Stimulated activated CD8-positive, alpha-beta memory T cell treated with anti-CD3 and anti-CD28 coated beads, Interleukin-4, amount 100 ng/mL, for 24 hours (primary cell): ENCODE results near the gene DHRS1.
A peak's percentile ranks its signal among the peaks of the same experiment; 100 is the strongest.
"Not testable (repeated sequence)": the region's sequence is repeated elsewhere in the genome, so short reads cannot be mapped to it uniquely, and the experiment has no call there.

Experiments used
- DNase-seq: peaks from one replicate; pipeline ENCODE4 v3.0.0-alpha.2; 2020; ENCODE audit warnings: low read depth

DHRS1 gene

DNA sequence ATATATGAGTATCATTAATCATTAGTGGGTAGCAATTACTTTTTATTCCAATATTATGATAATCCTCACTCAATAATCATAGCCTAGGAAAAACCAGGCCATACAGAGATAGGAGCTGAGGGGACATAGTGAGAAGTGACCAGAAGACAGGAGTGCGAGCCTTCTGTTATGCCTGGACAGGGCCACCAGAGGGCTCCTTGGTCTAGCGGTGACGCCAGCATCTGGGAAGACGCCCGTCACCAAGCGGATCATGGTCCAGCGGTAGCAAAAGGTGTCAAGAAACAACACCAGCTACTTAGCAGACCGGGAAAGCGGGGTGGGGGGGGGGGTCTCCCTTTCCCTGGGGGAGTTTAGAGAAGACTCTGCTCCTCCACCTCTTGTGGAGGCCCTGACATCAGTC, 28.3 kb upstream of the DHRS1 start:
- DNase-seq, result not testable (repeated sequence)

DNA sequence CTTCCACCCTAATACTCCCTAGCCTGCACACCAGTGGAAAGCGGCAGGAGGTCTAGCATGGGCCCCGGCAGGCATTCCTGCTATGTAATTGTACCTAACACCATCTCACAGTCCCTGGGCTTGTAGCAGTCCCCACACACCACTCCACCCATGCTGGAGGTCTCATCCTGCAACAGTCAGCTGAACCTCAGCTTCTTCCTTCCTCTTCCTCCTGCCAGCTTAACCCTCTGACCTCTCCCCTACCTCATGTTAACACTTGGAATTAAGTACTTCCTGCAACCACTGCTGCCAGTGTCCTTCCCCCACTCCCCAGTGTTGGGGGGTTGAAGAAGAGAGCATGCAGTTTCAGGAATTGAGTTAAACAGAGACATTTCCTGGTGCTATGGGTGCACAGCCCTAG, 27.7 kb upstream of the DHRS1 start:
- DNase-seq, result no peak

DNA sequence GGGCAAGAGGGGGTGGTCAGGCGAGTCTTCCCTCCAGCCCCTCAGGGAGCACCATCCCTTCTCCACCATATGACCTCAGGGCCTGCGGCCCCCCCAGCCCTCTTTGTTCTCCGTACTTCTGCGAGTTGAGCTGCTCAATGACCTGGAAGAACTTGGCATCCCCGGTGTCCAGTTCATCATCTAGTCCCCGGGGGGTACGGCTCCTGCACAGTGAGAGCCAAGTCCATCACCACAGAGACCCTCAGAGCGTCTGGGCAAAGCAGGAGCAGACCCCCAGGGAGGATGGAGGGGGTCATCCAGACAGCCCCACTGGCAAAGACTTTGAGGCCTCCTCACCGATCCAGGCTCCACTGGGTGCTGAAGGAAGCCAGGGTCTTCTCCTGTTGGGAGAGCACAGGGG, 26.4 kb upstream of the DHRS1 start:
- DNase-seq, result no peak

DNA sequence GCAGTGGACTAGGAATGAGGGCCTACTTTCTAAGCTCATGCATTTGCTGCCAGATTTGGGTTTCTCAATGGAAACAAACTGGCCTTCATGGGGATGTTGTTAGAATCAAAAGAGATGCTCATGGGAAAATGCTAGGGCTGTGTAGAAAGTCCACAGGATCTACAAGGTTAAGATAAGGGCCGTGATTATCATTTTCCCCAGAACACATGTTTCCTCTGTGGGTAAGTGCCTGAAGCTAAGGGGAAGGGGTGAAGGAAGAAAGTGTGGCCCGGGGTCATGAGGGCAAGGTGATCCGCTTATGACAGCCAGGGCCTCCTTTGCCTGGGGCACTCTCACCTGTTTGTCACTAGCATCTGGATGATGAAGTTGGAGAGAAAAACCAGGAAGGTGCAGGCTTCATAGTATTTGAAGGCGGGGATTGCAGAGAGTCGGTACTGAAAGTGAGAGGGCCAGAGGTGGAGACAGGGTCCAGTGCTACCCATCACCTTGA, 25.5 kb upstream of the DHRS1 start:
- no peak for DNase-seq

DNA sequence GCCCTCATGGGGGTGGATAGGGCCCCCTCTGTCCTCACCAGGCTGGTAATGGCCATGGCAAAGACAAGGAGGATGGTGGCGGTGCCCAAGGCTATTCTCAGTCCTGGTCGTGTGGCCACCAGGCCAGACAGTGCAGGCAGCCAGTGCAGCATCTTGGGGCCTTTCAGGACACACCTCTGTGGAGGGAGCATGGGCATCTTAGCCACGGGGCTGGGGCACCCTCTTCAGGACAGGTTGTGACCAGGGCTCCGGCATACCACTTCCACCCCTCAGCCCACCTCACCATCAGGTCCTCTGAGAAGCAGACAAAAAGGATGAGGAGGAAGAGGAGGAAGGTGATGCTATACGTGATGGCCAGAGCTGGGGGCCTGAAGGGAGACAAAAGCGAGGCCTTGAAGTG, 24.4 kb upstream of the DHRS1 start:
- no peak for DNase-seq

DNA sequence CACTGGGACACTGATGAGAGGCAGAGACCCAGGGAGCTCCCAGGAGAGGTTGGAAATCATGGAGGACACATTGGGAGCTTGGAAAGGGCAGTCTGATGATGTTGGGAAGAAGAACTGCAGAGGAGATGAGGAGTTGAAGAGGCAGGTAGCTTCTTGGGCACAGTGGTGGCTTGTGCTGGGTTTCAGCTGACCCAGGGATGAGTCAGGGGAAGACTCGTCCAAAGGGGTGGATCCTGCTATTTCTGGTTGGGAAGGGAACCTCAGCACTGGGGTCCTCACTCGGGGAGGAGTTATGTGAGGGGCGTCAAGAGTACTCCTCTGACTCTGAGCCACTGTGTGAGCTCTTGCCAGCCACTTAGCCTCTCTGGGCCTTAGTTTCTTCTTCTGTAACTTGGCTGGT, 23.8 kb upstream of the DHRS1 start:
- no peak for DNase-seq

DNA sequence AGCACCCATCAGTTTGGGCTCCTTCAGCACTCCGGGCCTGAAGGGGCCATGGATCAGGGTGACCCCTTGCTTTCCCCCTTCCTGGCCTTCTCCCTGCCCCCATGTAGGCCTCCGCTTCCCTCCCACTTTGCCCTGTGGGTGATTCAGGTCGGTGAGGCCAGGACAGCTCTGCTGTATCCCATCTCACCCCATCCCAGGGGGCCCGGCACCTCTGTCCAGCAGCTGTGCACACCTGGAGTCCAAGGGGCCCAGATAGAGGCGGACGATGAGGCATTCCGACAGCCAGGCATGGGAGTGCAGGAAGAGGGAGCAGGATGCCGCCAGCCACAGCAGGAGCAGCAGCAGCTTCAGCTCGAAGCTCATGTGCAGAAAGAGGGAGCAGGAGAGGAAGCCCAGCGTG, 23.1 kb upstream of the DHRS1 start:
- no peak for DNase-seq

DNA sequence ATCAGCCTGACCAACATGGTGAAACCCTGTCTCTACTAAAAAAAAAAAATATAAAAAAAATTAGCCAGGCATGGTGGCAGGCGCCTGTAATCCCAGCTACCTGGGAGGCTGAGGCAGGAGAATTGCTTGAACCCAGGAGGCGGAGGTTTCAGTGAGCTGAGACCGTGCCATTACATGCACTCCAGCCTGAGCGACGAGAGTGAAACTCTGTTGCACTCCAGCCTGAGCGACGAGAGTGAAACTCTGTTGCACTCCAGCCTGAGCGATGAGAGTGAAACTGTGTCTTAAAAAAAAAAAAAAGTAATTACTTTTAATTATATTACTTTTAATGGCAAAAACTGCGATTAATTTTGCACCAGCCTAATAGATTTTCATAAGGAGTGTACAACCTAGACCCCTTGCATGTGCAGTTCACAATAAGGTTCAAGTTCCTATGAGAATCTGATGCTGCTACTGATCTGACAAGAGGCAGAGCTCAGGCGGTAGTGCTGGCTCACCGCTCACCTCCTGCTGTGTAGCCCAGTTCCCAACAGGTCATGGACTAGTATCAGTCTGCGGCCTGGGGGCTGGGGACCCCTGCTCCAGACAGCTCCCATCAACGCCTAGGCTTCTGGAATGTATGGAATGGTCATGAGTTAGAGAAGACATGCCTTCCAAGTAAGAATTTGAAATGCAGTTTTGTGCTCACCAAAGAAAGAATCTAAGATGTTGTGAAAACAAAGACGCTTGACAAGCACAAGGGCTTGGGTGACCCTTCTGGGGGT, 21.8 kb upstream of the DHRS1 start:
- no peak for DNase-seq

DNA sequence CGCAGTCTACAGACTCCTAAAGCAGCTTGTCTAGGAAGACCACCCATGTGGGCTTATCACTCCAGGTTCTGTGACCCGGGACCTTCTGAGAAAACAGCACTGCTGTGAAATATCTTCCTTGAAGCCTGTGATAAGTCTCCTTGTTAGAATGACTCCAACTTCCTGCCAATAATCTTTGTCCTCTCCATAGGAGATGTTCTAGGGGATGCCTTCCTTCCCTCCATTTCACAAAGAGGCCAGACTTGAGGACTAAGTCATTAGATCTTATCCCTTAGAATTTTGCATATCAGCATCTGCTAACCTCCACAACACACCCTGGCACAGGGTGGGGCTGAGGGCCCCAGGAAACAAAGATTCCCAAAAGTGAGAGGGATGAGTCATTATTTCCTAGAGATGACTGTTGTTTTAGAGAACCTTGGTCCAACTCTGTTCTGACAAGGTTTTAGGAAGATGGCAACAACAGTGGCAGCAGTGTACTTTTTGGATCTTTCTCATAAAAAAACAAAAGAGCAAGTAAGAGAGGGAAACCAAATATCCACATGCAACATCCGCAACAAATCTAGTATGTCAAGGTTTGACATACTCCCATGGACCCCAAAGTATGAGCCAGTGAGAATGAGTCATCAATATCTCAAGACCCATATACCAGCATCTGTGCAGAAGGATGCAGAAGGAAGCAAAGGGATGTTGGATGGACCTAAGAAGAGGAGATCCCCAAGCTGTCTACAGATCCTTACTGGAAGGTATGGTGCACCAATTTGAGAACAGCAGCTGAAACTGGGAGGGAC, 17.8 kb upstream of the DHRS1 start:
- no peak for DNase-seq

DNA sequence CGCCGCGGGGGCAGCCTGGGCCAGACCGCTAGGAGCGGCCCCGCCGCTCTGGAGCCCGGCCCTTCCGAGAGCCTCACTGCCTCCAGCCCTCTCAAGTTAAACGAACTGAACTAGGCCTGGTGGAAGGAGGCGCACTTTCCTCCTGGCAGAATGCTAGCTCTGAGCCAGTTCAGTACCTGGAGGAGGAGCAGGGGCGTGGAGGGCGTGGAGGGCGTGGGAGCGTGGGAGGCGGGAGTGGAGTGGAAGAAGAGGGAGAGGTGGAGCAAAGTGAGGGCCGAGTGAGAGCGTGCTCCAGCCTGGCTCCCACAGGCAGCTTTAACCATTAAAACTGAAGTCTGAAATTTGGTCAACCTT, 17.0 kb upstream of the DHRS1 start:
- no peak for DNase-seq

DNA sequence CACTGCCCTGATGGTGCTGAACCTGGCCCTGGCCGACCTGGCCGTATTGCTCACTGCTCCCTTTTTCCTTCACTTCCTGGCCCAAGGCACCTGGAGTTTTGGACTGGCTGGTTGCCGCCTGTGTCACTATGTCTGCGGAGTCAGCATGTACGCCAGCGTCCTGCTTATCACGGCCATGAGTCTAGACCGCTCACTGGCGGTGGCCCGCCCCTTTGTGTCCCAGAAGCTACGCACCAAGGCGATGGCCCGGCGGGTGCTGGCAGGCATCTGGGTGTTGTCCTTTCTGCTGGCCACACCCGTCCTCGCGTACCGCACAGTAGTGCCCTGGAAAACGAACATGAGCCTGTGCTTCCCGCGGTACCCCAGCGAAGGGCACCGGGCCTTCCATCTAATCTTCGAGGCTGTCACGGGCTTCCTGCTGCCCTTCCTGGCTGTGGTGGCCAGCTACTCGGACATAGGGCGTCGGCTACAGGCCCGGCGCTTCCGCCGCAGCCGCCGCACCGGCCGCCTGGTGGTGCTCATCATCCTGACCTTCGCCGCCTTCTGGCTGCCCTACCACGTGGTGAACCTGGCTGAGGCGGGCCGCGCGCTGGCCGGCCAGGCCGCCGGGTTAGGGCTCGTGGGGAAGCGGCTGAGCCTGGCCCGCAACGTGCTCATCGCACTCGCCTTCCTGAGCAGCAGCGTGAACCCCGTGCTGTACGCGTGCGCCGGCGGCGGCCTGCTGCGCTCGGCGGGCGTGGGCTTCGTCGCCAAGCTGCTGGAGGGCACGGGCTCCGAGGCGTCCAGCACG, 16.4 kb upstream of the DHRS1 start:
- DNase-seq, result no peak

DNA sequence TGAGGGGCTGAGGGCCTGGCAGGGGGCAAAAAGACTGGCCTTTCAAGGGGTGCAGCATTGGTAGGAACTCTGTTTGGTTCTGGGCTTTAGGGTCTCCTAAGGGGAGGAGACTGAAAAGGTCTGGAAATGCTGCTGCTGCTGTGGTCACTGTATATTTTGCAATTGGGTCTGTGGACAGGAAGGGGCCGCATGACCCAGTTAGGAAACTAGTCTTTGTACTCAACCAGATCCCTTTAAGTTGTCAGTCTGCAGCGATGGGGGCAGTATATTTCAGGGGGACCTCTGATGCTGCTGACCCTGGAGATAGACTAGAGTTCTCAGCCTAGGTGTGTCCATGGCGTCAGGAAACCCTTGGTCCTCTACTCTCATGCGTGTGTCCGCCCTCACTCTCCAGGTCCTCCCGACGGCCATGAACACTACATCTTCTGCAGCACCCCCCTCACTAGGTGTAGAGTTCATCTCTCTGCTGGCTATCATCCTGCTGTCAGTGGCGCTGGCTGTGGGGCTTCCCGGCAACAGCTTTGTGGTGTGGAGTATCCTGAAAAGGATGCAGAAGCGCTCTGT, 15.7 kb upstream of the DHRS1 start:
- DNase-seq, result no peak

DNA sequence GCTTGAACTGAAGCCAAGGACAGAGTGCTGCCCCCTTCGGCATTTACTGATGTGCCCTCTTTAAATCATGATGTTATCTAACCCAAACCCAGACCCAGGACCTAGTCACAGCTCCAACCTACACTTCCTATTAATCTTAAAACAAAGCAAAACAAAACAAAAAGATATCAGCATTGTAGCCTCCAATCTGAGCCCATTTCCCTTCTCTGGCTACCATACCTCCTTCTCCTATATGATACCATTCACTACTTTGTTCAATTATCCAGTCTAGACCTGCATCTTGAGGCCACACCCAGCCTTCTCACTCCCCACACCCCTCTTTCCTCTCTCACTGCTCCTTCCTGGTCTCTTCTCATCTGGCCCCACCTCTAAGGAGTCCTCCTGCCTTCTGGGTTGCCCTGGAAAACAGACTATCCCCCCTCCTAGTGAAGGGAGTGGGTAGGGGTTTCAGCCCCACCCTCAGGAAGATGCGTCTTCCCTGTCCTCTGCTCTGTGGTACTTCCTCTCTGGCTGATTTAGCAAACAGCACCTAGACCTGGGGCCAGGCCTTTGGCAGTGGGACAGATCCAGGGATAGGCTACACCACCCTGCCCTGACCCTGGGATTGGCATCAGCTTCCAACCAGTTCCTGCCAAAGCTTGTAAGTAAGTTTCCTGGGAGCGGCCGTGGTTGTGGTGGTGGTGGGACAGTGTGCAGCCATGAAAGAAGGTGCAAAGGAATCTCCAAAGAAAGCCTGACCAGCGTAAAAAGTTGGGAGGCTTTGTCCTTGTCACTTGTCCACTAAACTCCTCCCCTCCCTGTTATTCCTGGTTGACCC, 15.0 kb upstream of the DHRS1 start:
- no peak for DNase-seq

DNA sequence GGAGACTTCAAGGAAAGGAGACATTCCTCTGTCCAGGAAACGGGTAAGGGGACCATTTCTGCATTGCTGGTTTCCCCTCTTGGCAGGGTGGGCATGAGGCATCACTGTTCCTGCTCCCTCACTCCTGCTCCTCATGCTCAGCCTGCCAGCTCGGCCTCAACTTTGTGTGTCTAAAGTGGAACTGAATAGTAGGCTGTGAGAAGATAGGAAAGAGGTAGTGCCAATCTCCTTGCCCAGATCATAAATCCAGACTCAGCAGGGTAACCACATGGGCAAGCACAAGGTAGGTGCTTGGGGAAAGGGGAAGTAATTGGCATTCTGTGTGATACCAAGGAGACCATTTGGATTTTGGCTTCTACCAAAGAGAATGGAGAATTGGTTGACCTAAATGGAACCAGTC, 14.3 kb upstream of the DHRS1 start:
- no peak for DNase-seq

DNA sequence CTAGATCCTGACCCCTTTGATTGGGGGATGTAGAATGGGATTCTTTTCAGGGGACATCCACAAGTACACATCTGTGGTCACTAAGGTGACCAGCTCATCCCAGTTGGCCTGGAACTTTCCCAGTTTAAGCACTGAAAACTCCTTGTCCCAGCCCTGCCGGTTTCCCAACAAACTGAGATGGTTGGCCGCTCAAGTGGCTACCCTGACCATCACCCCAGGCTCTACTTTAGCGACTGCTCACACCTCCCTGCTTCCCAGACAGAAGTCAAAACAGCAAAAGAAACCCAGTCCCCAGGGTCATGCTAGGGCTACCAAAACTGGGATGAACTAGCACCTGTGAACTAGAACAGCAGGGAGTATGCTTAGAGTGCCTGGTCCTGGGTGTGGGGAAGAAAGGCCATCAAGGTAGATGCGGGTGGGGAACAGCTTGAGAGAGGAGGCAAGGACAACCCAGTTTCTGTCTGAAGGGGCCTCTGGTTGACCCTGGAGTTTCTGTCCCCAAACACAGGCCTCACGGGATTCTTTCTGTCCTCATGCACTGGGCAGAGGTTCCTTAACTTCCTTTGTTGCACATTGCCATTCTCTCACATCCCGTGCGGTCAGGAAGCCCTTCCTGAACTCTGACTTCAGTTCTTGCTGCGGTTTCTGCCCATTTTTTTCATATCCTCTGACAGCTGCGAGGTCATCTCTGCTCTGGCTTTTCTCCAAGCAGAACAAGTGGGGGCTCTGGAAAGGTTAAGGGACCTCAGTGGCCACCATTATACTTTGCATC, 13.3 kb upstream of the DHRS1 start:
- no peak for DNase-seq

DNA sequence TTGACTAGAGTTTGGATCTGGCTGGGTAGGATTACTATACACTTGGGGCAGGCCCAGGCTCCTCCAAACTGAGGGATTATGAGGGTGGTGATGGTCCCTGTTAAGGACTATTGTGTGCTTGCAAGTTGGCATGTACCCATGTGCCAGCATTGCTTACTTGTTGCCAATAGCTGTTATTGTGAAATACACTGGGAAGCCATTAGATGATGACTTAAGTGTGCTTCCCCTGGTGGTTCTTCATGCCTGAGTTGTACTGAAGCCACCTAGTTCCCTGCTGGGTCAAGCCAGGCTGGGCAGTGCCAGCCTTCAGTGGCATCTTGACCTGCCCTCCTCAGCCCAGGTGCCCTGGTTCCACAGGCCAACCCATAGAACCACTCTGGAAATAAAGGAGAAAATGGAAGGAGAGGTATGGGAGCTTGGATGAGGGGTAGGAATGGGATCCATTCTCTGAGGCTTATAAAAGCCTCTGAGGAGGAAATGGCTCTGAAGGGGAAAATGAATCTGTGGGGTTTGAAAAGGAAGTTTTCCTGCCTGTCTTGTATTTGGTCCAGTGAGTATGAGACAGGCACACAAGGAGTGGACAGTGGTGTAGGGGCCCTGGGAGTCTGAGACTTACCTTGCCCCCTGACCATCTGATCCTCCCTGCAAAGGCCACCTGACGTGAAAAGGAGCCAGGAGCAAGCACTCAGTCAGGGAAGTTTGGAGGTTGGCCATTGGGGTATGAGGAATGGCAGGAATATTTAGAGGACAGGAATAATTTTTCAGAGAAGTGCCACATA, 12.4 kb upstream of the DHRS1 start:
- DNase-seq, result no peak

DNA sequence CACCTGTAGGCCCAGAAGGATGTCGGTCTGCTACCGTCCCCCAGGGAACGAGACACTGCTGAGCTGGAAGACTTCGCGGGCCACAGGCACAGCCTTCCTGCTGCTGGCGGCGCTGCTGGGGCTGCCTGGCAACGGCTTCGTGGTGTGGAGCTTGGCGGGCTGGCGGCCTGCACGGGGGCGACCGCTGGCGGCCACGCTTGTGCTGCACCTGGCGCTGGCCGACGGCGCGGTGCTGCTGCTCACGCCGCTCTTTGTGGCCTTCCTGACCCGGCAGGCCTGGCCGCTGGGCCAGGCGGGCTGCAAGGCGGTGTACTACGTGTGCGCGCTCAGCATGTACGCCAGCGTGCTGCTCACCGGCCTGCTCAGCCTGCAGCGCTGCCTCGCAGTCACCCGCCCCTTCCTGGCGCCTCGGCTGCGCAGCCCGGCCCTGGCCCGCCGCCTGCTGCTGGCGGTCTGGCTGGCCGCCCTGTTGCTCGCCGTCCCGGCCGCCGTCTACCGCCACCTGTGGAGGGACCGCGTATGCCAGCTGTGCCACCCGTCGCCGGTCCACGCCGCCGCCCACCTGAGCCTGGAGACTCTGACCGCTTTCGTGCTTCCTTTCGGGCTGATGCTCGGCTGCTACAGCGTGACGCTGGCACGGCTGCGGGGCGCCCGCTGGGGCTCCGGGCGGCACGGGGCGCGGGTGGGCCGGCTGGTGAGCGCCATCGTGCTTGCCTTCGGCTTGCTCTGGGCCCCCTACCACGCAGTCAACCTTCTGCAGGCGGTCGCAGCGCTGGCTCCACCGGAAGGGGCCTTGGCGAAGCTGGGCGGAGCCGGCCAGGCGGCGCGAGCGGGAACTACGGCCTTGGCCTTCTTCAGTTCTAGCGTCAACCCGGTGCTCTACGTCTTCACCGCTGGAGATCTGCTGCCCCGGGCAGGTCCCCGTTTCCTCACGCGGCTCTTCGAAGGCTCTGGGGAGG, 11.3 kb upstream of the DHRS1 start, which contains the start of gene LTB4R:
LTB4R (plus strand) TSS at position 857 of the 959 bp plus-strand sequence. CDS start 4,150 bp downstream, outside the sequence.
- DNase-seq, result peak; percentile 47

DNA sequence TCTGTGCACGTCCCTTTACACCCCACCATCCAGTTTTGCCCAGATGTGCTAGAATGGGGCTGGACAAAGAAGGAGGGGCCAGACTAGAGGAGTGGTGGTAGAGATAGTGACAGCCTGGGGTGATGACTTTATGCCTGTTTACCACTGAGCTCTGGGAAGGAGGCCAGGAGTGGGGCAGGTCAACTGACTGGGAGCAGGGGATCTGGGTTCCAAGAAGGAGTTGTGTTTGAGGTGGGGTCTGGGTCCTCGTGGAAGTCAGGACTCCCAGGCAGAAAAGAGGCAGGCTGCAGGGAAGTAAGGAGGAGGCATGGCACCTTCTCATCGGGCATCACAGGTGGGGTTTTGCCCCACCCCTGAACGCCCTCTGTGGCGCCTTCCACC, 10.7 kb upstream of the DHRS1 start:
- no peak for DNase-seq
